Trophoblast cell (in vitro differentiated cells and primary cell): ENCODE results near the gene BIRC7.

Source experiments
- DNase-seq, 2 donors: peaks; one replicate each; pipeline ENCODE4 v3.0.0-alpha.2; 2016
- H2AFZ ChIP-seq: 2 replicates; pipeline ENCODE4 v1.6.1; 2013; ENCODE audit warnings: low read length, moderate library complexity, mild to moderate bottlenecking; ENCODE audit not compliant: insufficient read depth, poor library complexity
- H2AK5ac ChIP-seq: 2 replicates; pipeline ENCODE4 v1.6.1; 2013; ENCODE audit warnings: mild to moderate bottlenecking, low read length
- H2BK120ac ChIP-seq: 2 replicates; pipeline ENCODE4 v1.6.1; 2013; ENCODE audit warnings: low read length, mild to moderate bottlenecking, moderate library complexity; ENCODE audit not compliant: insufficient read depth, poor library complexity
- H2BK12ac ChIP-seq: 2 replicates; pipeline ENCODE4 v1.6.1; 2013; ENCODE audit warnings: mild to moderate bottlenecking, low read length, moderate library complexity
- H2BK5ac ChIP-seq: 2 replicates; pipeline ENCODE4 v1.6.1; 2013; ENCODE audit warnings: low read length, low read depth, moderate library complexity, mild to moderate bottlenecking; ENCODE audit not compliant: poor library complexity
- H3K14ac ChIP-seq: 2 replicates; pipeline ENCODE4 v1.6.1; 2013; ENCODE audit warnings: mild to moderate bottlenecking, low read length
- H3K18ac ChIP-seq: 2 replicates; pipeline ENCODE4 v1.6.1; 2013; ENCODE audit warnings: mild to moderate bottlenecking, low read length
- H3K23ac ChIP-seq: 2 replicates; pipeline ENCODE4 v1.6.1; 2013; ENCODE audit warnings: low read length
- H3K27ac ChIP-seq: 2 replicates; pipeline ENCODE4 v1.5.1; 2013; ENCODE audit warnings: low read depth, mild to moderate bottlenecking, inconsistent platforms, low read length, moderate library complexity
- H3K27me3 ChIP-seq: 2 replicates; pipeline ENCODE4 v1.6.1; 2013; ENCODE audit warnings: inconsistent platforms, mild to moderate bottlenecking, low read length, moderate library complexity; ENCODE audit not compliant: insufficient read depth
- H3K36me3 ChIP-seq, 2 experiments: 1 replicate in 1 of 2; 2 replicates in 1 of 2; pipeline ENCODE4 v1.6.1; 2013; ENCODE audit warnings: low read length in 2 of 2, mild to moderate bottlenecking in 2 of 2, moderate library complexity in 1 of 2; ENCODE audit not compliant: insufficient read depth in 2 of 2, control insufficient read depth in 1 of 2
- H3K4ac ChIP-seq: 2 replicates; pipeline ENCODE4 v1.6.1; 2013; ENCODE audit warnings: low read depth, mild to moderate bottlenecking, low read length, moderate library complexity
- H3K4me1 ChIP-seq, 2 experiments: 1 replicate in 1 of 2; 2 replicates in 1 of 2; pipeline ENCODE4 v1.6.1; 2013; ENCODE audit warnings: low read length in 2 of 2, mild to moderate bottlenecking in 2 of 2, moderate library complexity in 1 of 2; ENCODE audit not compliant: insufficient read depth in 2 of 2, control insufficient read depth in 1 of 2
- H3K4me2 ChIP-seq: 2 replicates; pipeline ENCODE4 v1.6.1; 2013; ENCODE audit warnings: inconsistent platforms, mild to moderate bottlenecking, low read length, moderate library complexity
- H3K4me3 ChIP-seq: 2 replicates; pipeline ENCODE4 v1.5.1; 2013; ENCODE audit warnings: mild to moderate bottlenecking, low read depth, low read length, inconsistent platforms
- H3K79me1 ChIP-seq: one replicate; pipeline ENCODE4 v1.6.1; 2013; ENCODE audit warnings: low read length
- H3K79me2 ChIP-seq: 2 replicates; pipeline ENCODE4 v1.6.1; 2013; ENCODE audit warnings: low read length, mild to moderate bottlenecking; ENCODE audit not compliant: control insufficient read depth, insufficient read depth, poor library complexity
- H3K9ac ChIP-seq: 2 replicates; pipeline ENCODE4 v1.6.1; 2013; ENCODE audit warnings: mild to moderate bottlenecking, low read length
- H3K9me3 ChIP-seq: 2 replicates; pipeline ENCODE4 v1.6.1; 2013; ENCODE audit warnings: low read depth, mild to moderate bottlenecking, control low read depth, inconsistent platforms, low read length; ENCODE audit not compliant: insufficient read depth
- H4K12ac ChIP-seq: 2 replicates; pipeline ENCODE4 v1.6.1; 2013; ENCODE audit warnings: low read depth, mild to moderate bottlenecking, low read length, moderate library complexity
- H4K8ac ChIP-seq: 2 replicates; pipeline ENCODE4 v1.6.1; 2013; ENCODE audit warnings: low read depth, mild to moderate bottlenecking, low read length, moderate library complexity
- H4K91ac ChIP-seq: one replicate; pipeline ENCODE4 v1.6.1; 2013; ENCODE audit warnings: low read depth, mild to moderate bottlenecking, low read length, moderate library complexity
- WGBS: extraction: QIAGEN DNeasy Blood & Tissue Kit; methylation state at CpG from one replicate; pipeline ENCODE4 v1.1.7; 2013; ENCODE audit warnings: missing lambda C conversion rate; ENCODE audit not compliant: insufficient read length, insufficient coverage; ENCODE audit errors: extremely low coverage; 5-methylcytosine and 5-hydroxymethylcytosine counted together

The BIRC7 gene

GRCh38 chr20:63194797-63195173 lies 40.9 kb upstream of the BIRC7 start:
- Histone ChIP-seq H3K9ac (no peak overlapping the region), H2BK12ac (no peak overlapping the region), H3K23ac (no peak overlapping the region), H3K27me3 (no peaks in the 10 kb centered on the region), H2AFZ (no peak overlapping the region), H3K79me1 (no peaks in the 10 kb centered on the region), H3K9me3 (no peaks in the 10 kb centered on the region), H3K4ac (no peak overlapping the region), H3K18ac (no peak overlapping the region), H4K8ac (no peak overlapping the region), H4K12ac (no peak overlapping the region), H3K14ac (no peak overlapping the region), H3K4me2 (no peak overlapping the region), H4K91ac (no peak overlapping the region), H3K27ac (no peak overlapping the region), H2AK5ac (no peak overlapping the region), H3K4me3 (no peak overlapping the region), H3K79me2 (peaks cover 8% of the 10 kb centered on the region), H2BK120ac (no peak overlapping the region), H3K36me3 (peaks cover 23 to 33% of the 10 kb centered on the region in 2 experiments), H2BK5ac (no peak overlapping the region), H3K4me1 (no peaks in the 10 kb centered on the region)
- WGBS = no CpG with 5 or more reads among the region's 4 CpGs
- DNase-seq = no peak

GRCh38 chr20:63196768-63197470 lies 38.8 kb upstream of the BIRC7 start:
- no peak overlapping the region for H3K4me3 ChIP-seq
- no peak overlapping the region for H4K91ac ChIP-seq
- H2BK12ac ChIP-seq = no peak overlapping the region
- H4K8ac ChIP-seq = no peak overlapping the region
- H3K9me3 ChIP-seq = no peaks in the 10 kb centered on the region
- H3K14ac ChIP-seq = no peak overlapping the region
- H3K9ac ChIP-seq = no peak overlapping the region
- no peak overlapping the region for H2BK120ac ChIP-seq
- H3K27ac ChIP-seq = no peak overlapping the region
- H3K79me2 ChIP-seq = peaks cover 12% of the 10 kb centered on the region
- no CpG with 5 or more reads among the region's 9 CpGs for WGBS
- H2AFZ ChIP-seq = no peak overlapping the region
- H3K23ac ChIP-seq = no peak overlapping the region
- peaks cover 30 to 43% of the 10 kb centered on the region in 2 experiments for H3K36me3 ChIP-seq
- peak; percentile 15 to 65 for DNase-seq
- peak overlapping the region; percentile 5 for H3K4ac ChIP-seq
- H2AK5ac ChIP-seq = no peak overlapping the region
- H3K18ac ChIP-seq = no peak overlapping the region
- H2BK5ac ChIP-seq = no peak overlapping the region
- H3K27me3 ChIP-seq = no peaks in the 10 kb centered on the region
- no peak overlapping the region for H3K4me2 ChIP-seq
- no peak overlapping the region for H4K12ac ChIP-seq
- peaks cover 0 to 2% of the 10 kb centered on the region in 2 experiments for H3K4me1 ChIP-seq
- no peaks in the 10 kb centered on the region for H3K79me1 ChIP-seq

GRCh38 chr20:63198606-63199005 lies 37.1 kb upstream of the BIRC7 start:
- Histone ChIP-seq H2BK120ac (no peak overlapping the region), H2AFZ (no peak overlapping the region), H3K79me1 (no peaks in the 10 kb centered on the region), H3K23ac (no peak overlapping the region), H3K79me2 (peaks cover 21% of the 10 kb centered on the region), H2AK5ac (no peak overlapping the region), H3K4me3 (no peak overlapping the region), H3K18ac (no peak overlapping the region), H4K12ac (no peak overlapping the region), H3K4me2 (no peak overlapping the region), H3K9me3 (no peaks in the 10 kb centered on the region), H2BK5ac (no peak overlapping the region), H3K27ac (no peak overlapping the region), H3K9ac (no peak overlapping the region), H4K8ac (no peak overlapping the region), H3K14ac (no peak overlapping the region), H3K36me3 (peaks cover 47 to 60% of the 10 kb centered on the region in 2 experiments), H3K4ac (peak overlapping the region; percentile 26), H3K27me3 (no peaks in the 10 kb centered on the region), H3K4me1 (peaks cover 0 to 2% of the 10 kb centered on the region in 2 experiments), H2BK12ac (no peak overlapping the region), H4K91ac (no peak overlapping the region)
- DNase-seq = no peak
- no CpG with 5 or more reads among the region's 7 CpGs for WGBS

- Histone ChIP-seq H3K4me1 (peaks cover 0 to 2% of the 10 kb centered on the region in 2 experiments), H3K27ac (no peak overlapping the region), H3K9me3 (no peaks in the 10 kb centered on the region), H3K36me3 (peaks cover 64 to 74% of the 10 kb centered on the region in 2 experiments), H3K18ac (no peak overlapping the region), H2BK5ac (no peak overlapping the region), H3K23ac (no peak overlapping the region), H3K27me3 (no peaks in the 10 kb centered on the region), H2BK12ac (no peak overlapping the region), H3K4me3 (no peak overlapping the region), H3K14ac (no peak overlapping the region), H3K9ac (no peak overlapping the region), H4K91ac (no peak overlapping the region), H3K4ac (peak overlapping the region; percentile 97), H3K4me2 (no peak overlapping the region), H3K79me1 (no peaks in the 10 kb centered on the region), H2BK120ac (no peak overlapping the region), H4K12ac (no peak overlapping the region), H2AK5ac (no peak overlapping the region), H3K79me2 (peaks cover 37% of the 10 kb centered on the region), H2AFZ (no peak overlapping the region), H4K8ac (no peak overlapping the region)
- WGBS = no CpG with 5 or more reads among the region's 17 CpGs
- DNase-seq = no peak
These were observed 33.7 kb upstream of the BIRC7 start for GRCh38 chr20:63202021-63202420.
